Measurements from ENCODE around the gene MGP. TPM values are rescaled to one million over a fixed set of nuclear protein-coding genes. Genes with fewer than 3 reads are reported as not detected.

MGP gene
- total RNA-seq, 2 donors from 2014 or later, result 0.67 TPM; not detected in 1

DNA sequence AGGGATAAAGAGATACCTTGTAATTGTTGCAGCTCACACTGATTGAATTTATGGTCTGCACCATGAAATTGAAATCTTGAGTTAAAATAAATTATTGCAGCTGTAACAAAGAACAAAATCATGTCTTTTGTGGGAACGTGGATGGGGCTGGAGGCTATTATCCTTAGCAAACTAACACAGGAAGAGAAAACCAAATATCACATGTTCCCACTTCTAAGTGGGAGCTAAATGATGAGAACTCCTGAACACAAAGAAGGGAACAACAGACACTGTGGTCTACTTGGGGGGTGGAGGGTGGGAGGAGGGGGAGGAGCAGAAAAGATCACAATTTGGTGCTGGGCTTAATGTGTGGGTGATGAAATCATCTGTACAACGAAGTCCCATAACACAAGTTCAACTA, 30.1 kb upstream of the MGP start:
- no peaks in the 10 kb centered on the region for H3K27me3 Mint-ChIP-seq (ENCODE audit: low read depth)
- no peaks in the 10 kb centered on the region for H3K9me3 Mint-ChIP-seq
- peaks cover 42% of the 10 kb centered on the region for H3K4me1 Mint-ChIP-seq (ENCODE audit: low read depth)
- DNase-seq, result no peak
- H3K27ac Mint-ChIP-seq, result no peak overlapping the region
- no peak overlapping the region for H3K4me3 Mint-ChIP-seq
- H3K36me3 Mint-ChIP-seq (ENCODE audit: insufficient read depth in 2 of 2), result peaks cover 9 to 20% of the 10 kb centered on the region in 2 donors
- ATAC-seq (replicated peaks in 1 of 2), result no peak

- H3K9me3 Mint-ChIP-seq, result peaks cover 0 to under 1% of the 10 kb centered on the region in 2 donors
- H3K4me1 Mint-ChIP-seq (ENCODE audit: low read depth), result peaks cover 48% of the 10 kb centered on the region
- ATAC-seq (replicated peaks in 1 of 2) (no peak), DNase-seq (no peak)
- H3K4me3 Mint-ChIP-seq, result no peak overlapping the region
- H3K36me3 Mint-ChIP-seq (ENCODE audit: insufficient read depth in 2 of 2), result peaks cover 10 to 15% of the 10 kb centered on the region in 2 donors
- no peaks in the 10 kb centered on the region for H3K27me3 Mint-ChIP-seq (ENCODE audit: low read depth)
- H3K27ac Mint-ChIP-seq, result no peak overlapping the region
Measured at GRCh38 chr12:14913381-14913781, 27.7 kb upstream of the MGP start.

- H3K4me1 Mint-ChIP-seq (ENCODE audit: low read depth), result peaks cover 58% of the 10 kb centered on the region
- peak overlapping the region; percentile 80 for H3K27ac Mint-ChIP-seq
- peaks cover 12 to 16% of the 10 kb centered on the region in 2 donors for H3K36me3 Mint-ChIP-seq (ENCODE audit: insufficient read depth in 2 of 2)
- H3K9me3 Mint-ChIP-seq, result peaks cover 0 to 5% of the 10 kb centered on the region in 2 donors
- H3K27me3 Mint-ChIP-seq (ENCODE audit: low read depth), result no peaks in the 10 kb centered on the region
- H3K4me3 Mint-ChIP-seq, result peak overlapping the region; percentile 73 to 84
- ATAC-seq (replicated peaks in 1 of 2) (no peak), DNase-seq (no peak)
Measured at GRCh38 chr12:14911131-14911530, 25.5 kb upstream of the MGP start.

- Mint-ChIP-seq H3K36me3 (ENCODE audit: insufficient read depth in 2 of 2) (peaks cover 12 to 16% of the 10 kb centered on the region in 2 donors), H3K9me3 (peaks cover 0 to 7% of the 10 kb centered on the region in 2 donors), H3K4me1 (ENCODE audit: low read depth) (peaks cover 56% of the 10 kb centered on the region), H3K4me3 (peak overlapping the region; percentile 73 to 84), H3K27me3 (ENCODE audit: low read depth) (no peaks in the 10 kb centered on the region), H3K27ac (peak overlapping the region; percentile 80)
- DNase-seq (peak; percentile 62 to 64), ATAC-seq (replicated peaks in 1 of 2) (peak; percentile 86 to 89)
Measured at GRCh38 chr12:14910090-14910915, 24.6 kb upstream of the MGP start.

GRCh38 chr12:14907953-14908352, 22.3 kb upstream of the MGP start:
- ATAC-seq (replicated peaks in 1 of 2), result peak; percentile 10 to 25
- Mint-ChIP-seq H3K27me3 (ENCODE audit: low read depth) (no peaks in the 10 kb centered on the region), H3K36me3 (ENCODE audit: insufficient read depth in 2 of 2) (peaks cover 7 to 10% of the 10 kb centered on the region in 2 donors), H3K9me3 (peaks cover 0 to 7% of the 10 kb centered on the region in 2 donors), H3K4me1 (ENCODE audit: low read depth) (peaks cover 59% of the 10 kb centered on the region), H3K4me3 (peak overlapping the region; percentile 15 to 33), H3K27ac (no peak overlapping the region)
- no peak for DNase-seq

DNA sequence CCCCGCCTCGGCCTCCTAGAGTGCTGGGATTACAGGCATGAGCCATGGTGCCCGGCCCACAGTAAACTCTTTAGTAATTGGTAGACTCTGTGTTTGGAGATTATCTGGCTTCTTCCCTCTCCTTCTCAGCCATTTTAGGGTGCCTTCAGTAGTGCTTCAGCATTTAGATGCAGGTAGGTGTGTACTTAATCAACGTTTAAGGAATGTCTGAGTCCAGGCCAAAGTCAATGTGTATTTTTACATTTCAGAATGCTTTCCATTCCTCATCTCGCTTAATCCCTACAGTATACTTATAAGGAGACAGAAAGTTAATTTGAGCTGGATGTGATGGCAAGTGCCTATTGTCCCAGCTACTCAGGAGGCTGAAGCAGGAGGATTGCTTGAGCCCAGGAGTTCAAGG, 20.5 kb upstream of the MGP start:
- H3K4me3 Mint-ChIP-seq, result no peak overlapping the region
- H3K9me3 Mint-ChIP-seq, result peaks cover 0 to 7% of the 10 kb centered on the region in 2 donors
- DNase-seq (no peak), ATAC-seq (replicated peaks in 1 of 2) (no peak)
- peaks cover 61% of the 10 kb centered on the region for H3K4me1 Mint-ChIP-seq (ENCODE audit: low read depth)
- H3K27me3 Mint-ChIP-seq (ENCODE audit: low read depth), result no peaks in the 10 kb centered on the region
- H3K27ac Mint-ChIP-seq, result no peak overlapping the region
- H3K36me3 Mint-ChIP-seq (ENCODE audit: insufficient read depth in 2 of 2), result peaks cover 5 to 10% of the 10 kb centered on the region in 2 donors

DNA sequence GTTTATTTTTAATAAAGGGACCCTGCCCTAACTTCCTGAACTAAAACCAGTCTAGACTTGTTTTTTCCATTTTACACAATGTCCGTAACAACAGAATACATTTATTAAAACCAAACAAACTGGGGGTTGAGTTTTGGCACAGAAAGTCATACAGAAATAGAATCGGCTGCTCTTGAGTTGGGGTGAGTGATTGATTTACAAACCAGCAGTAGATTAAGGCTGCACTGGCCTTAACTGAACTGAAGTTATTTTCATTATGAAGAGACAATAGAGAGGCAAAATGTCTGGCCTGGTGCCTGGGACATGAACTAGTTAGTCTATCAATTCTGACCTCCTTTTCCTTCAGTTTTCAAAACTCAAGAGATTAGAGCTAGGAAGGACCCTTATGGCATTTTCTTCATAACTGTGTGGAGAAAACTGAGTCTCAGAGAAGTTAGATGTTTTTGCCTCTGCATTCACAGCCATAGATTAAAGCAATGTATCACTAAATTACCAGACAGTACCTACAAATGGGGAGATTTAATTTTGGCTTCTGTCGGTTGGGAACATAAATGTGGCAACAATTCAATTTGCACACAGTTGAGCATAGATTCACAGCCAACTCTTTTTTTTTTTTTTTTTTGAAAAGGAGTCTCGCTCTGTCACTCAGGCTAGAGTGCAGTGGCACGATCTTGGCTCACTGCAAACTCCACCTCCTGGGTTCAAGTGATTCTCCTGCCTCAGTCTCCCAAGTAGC, 19.8 kb upstream of the MGP start:
- H3K9me3 Mint-ChIP-seq, result peaks cover 0 to 7% of the 10 kb centered on the region in 2 donors
- H3K4me1 Mint-ChIP-seq (ENCODE audit: low read depth), result peaks cover 54% of the 10 kb centered on the region
- peaks cover 5 to 10% of the 10 kb centered on the region in 2 donors for H3K36me3 Mint-ChIP-seq (ENCODE audit: insufficient read depth in 2 of 2)
- H3K27me3 Mint-ChIP-seq (ENCODE audit: low read depth), result no peaks in the 10 kb centered on the region
- DNase-seq (no peak), ATAC-seq (replicated peaks in 1 of 2) (no peak)
- no peak overlapping the region for H3K4me3 Mint-ChIP-seq
- H3K27ac Mint-ChIP-seq, result no peak overlapping the region

- peaks cover 48% of the 10 kb centered on the region for H3K4me1 Mint-ChIP-seq (ENCODE audit: low read depth)
- DNase-seq, result no peak
- peaks cover 0 to 7% of the 10 kb centered on the region in 2 donors for H3K9me3 Mint-ChIP-seq
- H3K27me3 Mint-ChIP-seq (ENCODE audit: low read depth), result no peaks in the 10 kb centered on the region
- H3K4me3 Mint-ChIP-seq, result no peak overlapping the region
- H3K27ac Mint-ChIP-seq, result no peak overlapping the region
- ATAC-seq (replicated peaks in 1 of 2), result no peak
- H3K36me3 Mint-ChIP-seq (ENCODE audit: insufficient read depth in 2 of 2), result peaks cover 2 to 10% of the 10 kb centered on the region in 2 donors
Measured at GRCh38 chr12:14904854-14905253, 19.2 kb upstream of the MGP start.

DNA sequence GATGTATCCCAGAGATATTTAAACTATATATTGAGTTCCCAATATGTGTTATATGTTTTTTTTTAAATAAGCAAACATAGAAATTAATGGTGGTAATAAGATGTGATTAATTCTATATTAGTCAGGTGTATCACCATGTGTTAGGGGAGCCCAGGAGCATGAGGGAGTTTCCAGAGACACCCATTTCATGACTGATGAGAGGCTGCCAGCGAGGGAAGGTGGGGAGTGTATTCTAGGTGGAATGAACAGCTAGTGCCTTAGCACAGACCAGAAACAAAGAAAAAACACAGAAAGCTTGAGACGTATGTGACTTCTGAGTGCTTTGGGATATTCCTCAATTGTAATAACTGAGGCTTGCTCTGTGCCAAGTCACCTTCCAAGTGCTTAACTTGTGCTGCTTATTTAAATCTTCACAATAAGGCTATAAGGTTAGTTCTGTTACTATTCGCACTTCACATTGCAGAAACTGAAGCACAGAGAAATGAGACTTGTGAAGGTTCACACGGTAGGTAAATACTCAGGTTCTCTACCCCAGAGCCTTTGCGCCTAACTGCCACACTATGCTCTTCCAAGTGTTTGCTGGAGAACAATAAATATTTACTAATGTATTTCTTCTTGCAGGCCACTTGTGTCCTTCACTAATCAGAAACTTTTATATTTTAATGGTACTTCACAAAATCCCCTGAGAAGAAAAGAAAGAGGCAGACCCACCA, 17.9 kb upstream of the MGP start:
- Mint-ChIP-seq H3K4me3 (no peak overlapping the region), H3K36me3 (ENCODE audit: insufficient read depth in 2 of 2) (peaks cover 2 to 10% of the 10 kb centered on the region in 2 donors), H3K4me1 (ENCODE audit: low read depth) (peaks cover 37% of the 10 kb centered on the region), H3K9me3 (peaks cover 0 to 7% of the 10 kb centered on the region in 2 donors), H3K27ac (no peak overlapping the region), H3K27me3 (ENCODE audit: low read depth) (no peaks in the 10 kb centered on the region)
- DNase-seq, result no peak
- no peak for ATAC-seq (replicated peaks in 1 of 2)

DNA sequence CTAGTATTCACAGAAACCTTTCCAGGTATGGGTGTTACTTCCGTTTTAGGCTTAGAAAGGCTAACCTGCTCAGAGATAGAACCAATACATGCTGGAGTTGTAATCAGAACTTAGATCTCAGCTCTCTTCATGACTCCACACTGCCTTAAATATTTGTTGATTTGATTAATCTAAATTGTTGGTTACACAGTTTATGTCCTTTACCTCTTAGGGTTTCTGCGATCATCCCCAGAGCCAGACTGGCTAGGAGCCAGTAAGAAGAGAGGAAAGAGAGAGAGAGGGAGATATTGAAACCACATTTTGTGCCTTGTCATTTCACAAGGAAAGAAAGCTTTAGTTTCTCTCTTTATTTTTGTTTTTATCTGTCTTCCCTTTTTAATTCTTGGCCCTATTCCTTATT, 16.8 kb upstream of the MGP start:
- no peaks in the 10 kb centered on the region for H3K27me3 Mint-ChIP-seq (ENCODE audit: low read depth)
- H3K9me3 Mint-ChIP-seq, result peaks cover 0 to 2% of the 10 kb centered on the region in 2 donors
- no peak for ATAC-seq (replicated peaks in 1 of 2)

DNA sequence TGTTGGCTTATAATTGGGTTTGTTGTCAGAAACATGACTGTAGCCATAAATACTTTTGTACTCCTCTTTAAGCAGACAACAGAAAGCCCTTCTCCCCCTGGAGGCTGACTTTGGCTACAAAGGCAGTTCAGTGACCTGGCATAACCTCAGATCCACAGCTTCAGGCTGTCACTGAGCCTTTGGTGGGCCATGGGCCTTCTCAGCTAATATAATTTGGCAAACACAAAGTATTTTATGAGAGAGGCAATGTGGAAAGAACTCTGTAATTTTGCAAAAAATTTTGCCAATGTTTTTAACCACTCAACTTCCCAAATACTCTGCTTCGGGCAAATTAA, 15.5 kb upstream of the MGP start:
- Mint-ChIP-seq H3K4me1 (ENCODE audit: low read depth) (peaks cover 25% of the 10 kb centered on the region), H3K4me3 (no peak overlapping the region), H3K27ac (no peak overlapping the region), H3K9me3 (peaks cover 0 to 1% of the 10 kb centered on the region in 2 donors), H3K27me3 (ENCODE audit: low read depth) (no peaks in the 10 kb centered on the region), H3K36me3 (ENCODE audit: insufficient read depth in 2 of 2) (no peaks in the 10 kb centered on the region)
- DNase-seq (no peak), ATAC-seq (replicated peaks in 1 of 2) (no peak)

More for the DNA sequence above, 16.8 kb upstream of the MGP start:
- Mint-ChIP-seq H3K4me1 (ENCODE audit: low read depth) (peaks cover 26% of the 10 kb centered on the region), H3K27ac (no peak overlapping the region), H3K4me3 (peak overlapping the region in 1 of 2 donors; percentile 32), H3K36me3 (ENCODE audit: insufficient read depth in 2 of 2) (peaks cover under 1% of the 10 kb centered on the region in 2 donors)
- no peak for DNase-seq

GRCh38 chr12:14900521-14901227, 15.0 kb upstream of the MGP start:
- DNase-seq (no peak), ATAC-seq (replicated peaks in 1 of 2) (no peak)
- Mint-ChIP-seq H3K9me3 (peaks cover 0 to 1% of the 10 kb centered on the region in 2 donors), H3K36me3 (ENCODE audit: insufficient read depth in 2 of 2) (no peaks in the 10 kb centered on the region), H3K27me3 (ENCODE audit: low read depth) (no peaks in the 10 kb centered on the region), H3K27ac (no peak overlapping the region), H3K4me1 (ENCODE audit: low read depth) (peaks cover 25% of the 10 kb centered on the region), H3K4me3 (no peak overlapping the region)

Measured in activated T-cell treated with anti-CD3 and anti-CD28 coated beads, Interleukin-2, amount 50 U/mL, for 72 hours (primary cell).